CD4-positive, alpha-beta T cell (primary cell): Measurements from ENCODE around the gene PITX1. TPM values are rescaled to one million over a fixed set of nuclear protein-coding genes. Genes with fewer than 3 reads are reported as not detected.

Experiments used
- ATAC-seq: fragments of 200-7000 bp; cut with Tn5 transposase; one replicate; pipeline ENCODE4 v1.10.0; 2022; ENCODE audit warnings: mild to moderate bottlenecking; ENCODE audit not compliant: poor library complexity
- CTCF ChIA-PET: fragments of 350-600 bp; sonication (Branson Sonifier 250); formaldehyde crosslinking; loops from one replicate; lab custom pipeline; 2021; ENCODE audit warnings: antibody characterized with exemption, inconsistent platforms; lab: Charles Lee
- POLR2A ChIA-PET: fragments of 350-600 bp; sonication (Branson Sonifier 250); formaldehyde crosslinking; loops from one replicate; lab custom pipeline; 2021; ENCODE audit warnings: antibody characterized with exemption, inconsistent platforms; lab: Charles Lee
- DNase-seq, 14 experiments: peaks; one replicate each; pipeline ENCODE4 v3.0.0-alpha.2; 2013 to 2020; ENCODE audit warnings: mixed read lengths in 2 of 14
- H3K27ac ChIP-seq, 2 donors: one replicate each; pipeline versions ENCODE4 v1.5.1 to v1.7.0; 2013; ENCODE audit warnings: low read length in 2 of 2, low read depth in 1 of 2, mild to moderate bottlenecking in 1 of 2
- H3K27me3 ChIP-seq, 2 experiments: 1 replicate in 1 of 2; 2 replicates in 1 of 2; pipeline versions ENCODE4 v1.6.1 to v1.7.0; 2013; ENCODE audit warnings: low read length in 2 of 2, control low read depth in 1 of 2, mild to moderate bottlenecking in 1 of 2, moderate library complexity in 1 of 2; ENCODE audit not compliant: insufficient read depth in 2 of 2, control insufficient read depth in 1 of 2
- H3K36me3 ChIP-seq: one replicate; pipeline ENCODE4 v1.6.1; 2013; ENCODE audit warnings: low read length, control low read depth; ENCODE audit not compliant: insufficient read depth
- H3K4me1 ChIP-seq: one replicate; pipeline ENCODE4 v1.6.1; 2013; ENCODE audit warnings: low read length, control low read depth; ENCODE audit not compliant: insufficient read depth
- H3K4me3 ChIP-seq: one replicate; pipeline ENCODE4 v1.5.1; 2013; ENCODE audit warnings: mild to moderate bottlenecking, low read length, moderate library complexity
- H3K9me3 ChIP-seq, 2 experiments: 1 replicate in 1 of 2; 2 replicates in 1 of 2; pipeline versions ENCODE4 v1.6.1 to v1.7.0; 2013; ENCODE audit warnings: low read length in 2 of 2, mild to moderate bottlenecking in 2 of 2, control low read depth in 1 of 2, moderate library complexity in 1 of 2; ENCODE audit not compliant: control insufficient read depth in 1 of 2, insufficient read depth in 1 of 2
- H3K27ac Mint-ChIP-seq: one replicate; pipeline ENCODE4 v1.8.0; 2020; ENCODE audit warnings: mixed read lengths
- H3K27me3 Mint-ChIP-seq: one replicate; pipeline ENCODE4 v1.8.0; 2021; ENCODE audit warnings: mixed read lengths
- H3K36me3 Mint-ChIP-seq: one replicate; pipeline ENCODE4 v1.8.0; 2021; ENCODE audit warnings: low read depth, mixed read lengths
- H3K4me1 Mint-ChIP-seq: one replicate; pipeline ENCODE4 v1.8.0; 2021; ENCODE audit warnings: low read depth, mixed read lengths
- H3K4me3 Mint-ChIP-seq: one replicate; pipeline ENCODE4 v1.8.0; 2020; ENCODE audit warnings: mild to moderate bottlenecking, mixed read lengths
- H3K9me3 Mint-ChIP-seq: one replicate; pipeline ENCODE4 v1.8.0; 2020; ENCODE audit warnings: mixed read lengths
- CTCF ChIP-seq: fragments of 200-600 bp; IDR thresholded peaks from one replicate; pipeline ENCODE4 v1.8.0; 2022; ENCODE audit warnings: antibody characterized with exemption, mild to moderate bottlenecking
- intact Hi-C, 2 experiments: fragments of 100-400 bp; cut with DNase I in 1 of 2; cut with micrococcal nuclease in 1 of 2; formaldehyde crosslinking; loops; one replicate each; pipeline versions ENCODE4 v1.15.1 to v1.9.0; 2023 to 2025; cut with DNase I, micrococcal nuclease
- total RNA-seq, 174 experiments: library from RNA in 2 of 174; stranded (reverse) in 2 of 174; gene quantifications; one replicate each; pipeline ENCODE4 v1.2.3 and lab custom pipeline; 2021 to 2026

The PITX1 gene
- total RNA-seq, 2 experiments from 2014 or later = not detected

- ChIA-PET POLR2A (no interaction called here), CTCF (no interaction called here)
- H3K27ac ChIP-seq = no peak overlapping the region
- peaks cover 33% of the 10 kb centered on the region for H3K4me1 ChIP-seq
- Mint-ChIP-seq H3K4me1 (peaks cover 29% of the 10 kb centered on the region), H3K27me3 (peaks cover 82% of the 10 kb centered on the region), H3K4me3 (no peak overlapping the region), H3K27ac (no peak overlapping the region), H3K36me3 (no peaks in the 10 kb centered on the region), H3K9me3 (no peaks in the 10 kb centered on the region)
- no peak for TF ChIP-seq CTCF
- no peak for DNase-seq
- H3K4me3 ChIP-seq = no peak overlapping the region
- H3K36me3 ChIP-seq = no peaks in the 10 kb centered on the region
- intact Hi-C loops = no loop called here
- ATAC-seq = no peak
- peaks cover 0 to 25% of the 10 kb centered on the region in 2 experiments for H3K9me3 ChIP-seq
- H3K27me3 ChIP-seq = peaks cover 69 to 79% of the 10 kb centered on the region in 2 experiments
Observed at GRCh38 chr5:135038205-135038812, 4.3 kb upstream of the PITX1 start.

DNA sequence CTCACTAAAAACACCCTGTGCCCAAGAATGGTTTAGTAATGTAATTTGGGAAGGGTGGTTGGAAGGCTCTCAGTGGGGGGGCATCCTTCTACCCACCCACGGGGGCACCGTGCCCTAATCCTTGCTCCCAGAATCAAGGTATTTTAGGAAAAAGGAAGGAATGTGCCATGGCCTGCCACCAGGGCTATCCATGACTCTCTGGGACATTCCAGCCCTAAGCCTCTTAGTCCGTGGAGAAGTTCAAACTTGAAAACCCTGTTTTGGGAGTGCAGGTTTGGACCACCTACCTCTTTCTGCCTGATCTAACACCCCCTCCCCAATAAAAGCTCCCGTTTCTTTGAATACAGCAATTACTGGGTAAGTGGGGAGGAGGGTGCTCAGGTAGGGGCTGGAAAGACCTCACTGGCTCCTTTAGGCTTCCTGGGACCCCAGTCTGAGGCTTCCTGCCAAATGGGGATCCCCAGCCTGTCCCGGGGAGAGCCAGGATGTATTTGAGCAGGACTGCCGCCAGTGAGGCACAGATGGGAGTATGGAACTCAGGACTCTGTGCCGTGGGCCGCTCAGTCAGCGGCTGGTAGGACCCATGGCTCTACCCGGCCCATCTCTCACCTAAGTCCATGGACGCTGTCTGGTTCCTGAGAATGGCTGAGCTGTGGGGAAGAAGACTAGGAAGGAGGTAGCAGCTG lies 3.6 kb upstream of the PITX1 start:
- H3K36me3 ChIP-seq = no peaks in the 10 kb centered on the region
- no peak overlapping the region for H3K4me3 ChIP-seq
- Mint-ChIP-seq H3K27me3 (peaks cover 82% of the 10 kb centered on the region), H3K36me3 (no peaks in the 10 kb centered on the region), H3K9me3 (no peaks in the 10 kb centered on the region), H3K4me3 (no peak overlapping the region), H3K4me1 (peaks cover 34% of the 10 kb centered on the region), H3K27ac (no peak overlapping the region)
- ATAC-seq = no peak
- peaks cover 67 to 76% of the 10 kb centered on the region in 2 experiments for H3K27me3 ChIP-seq
- peaks cover 0 to 25% of the 10 kb centered on the region in 2 experiments for H3K9me3 ChIP-seq
- no peak for DNase-seq
- intact Hi-C loops = no loop called here
- TF ChIP-seq CTCF = no peak
- ChIA-PET POLR2A (no interaction called here), CTCF (no interaction called here)
- H3K4me1 ChIP-seq = peaks cover 37% of the 10 kb centered on the region
- H3K27ac ChIP-seq = no peak overlapping the region

- Histone ChIP-seq H3K27me3 (peaks cover 66 to 85% of the 10 kb centered on the region in 2 experiments), H3K4me3 (no peak overlapping the region), H3K36me3 (no peaks in the 10 kb centered on the region), H3K27ac (no peak overlapping the region), H3K4me1 (peaks cover 38% of the 10 kb centered on the region), H3K9me3 (peaks cover 0 to 30% of the 10 kb centered on the region in 2 experiments)
- Mint-ChIP-seq H3K9me3 (no peaks in the 10 kb centered on the region), H3K4me3 (no peak overlapping the region), H3K36me3 (no peaks in the 10 kb centered on the region), H3K27me3 (peaks cover 82% of the 10 kb centered on the region), H3K4me1 (peaks cover 43% of the 10 kb centered on the region), H3K27ac (no peak overlapping the region)
- CTCF ChIA-PET = no interaction called here
- POLR2A ChIA-PET = no interaction called here
- ATAC-seq = no peak
- no peak for TF ChIP-seq CTCF
- intact Hi-C loops = no loop called here
- no peak for DNase-seq
Observed at GRCh38 chr5:135036405-135036804, 2.4 kb upstream of the PITX1 start.
